ENCODE measurements around the gene PGLYRP4.
"Not testable (repeated sequence)": the region's sequence is repeated elsewhere in the genome, so short reads cannot be mapped to it uniquely, and the experiment has no call there.

PGLYRP4 gene

DNA sequence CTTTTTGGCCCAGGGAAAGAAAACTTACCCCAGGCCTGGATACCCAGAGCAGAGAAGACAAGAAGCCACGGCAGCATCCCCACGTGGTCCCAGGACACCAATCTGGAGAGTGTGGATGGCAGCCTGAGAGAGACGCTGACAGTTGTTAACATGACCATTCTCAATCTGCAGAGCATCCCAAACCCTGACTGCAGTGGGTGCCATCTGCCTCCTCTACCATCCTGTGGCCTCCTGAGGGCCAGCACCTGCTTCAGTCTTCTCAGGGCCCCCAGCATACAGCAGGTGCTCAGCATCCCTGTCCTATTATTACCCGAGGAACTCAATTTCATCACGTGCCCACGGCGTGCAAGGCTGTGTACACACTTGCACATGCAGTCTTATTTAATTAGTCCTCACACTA lies 785 bp downstream of the PGLYRP4 start:
- peaks cover 27% of the 10 kb centered on the region for H3K4me1 Mint-ChIP-seq
- H3K27ac Mint-ChIP-seq (ENCODE audit: low read depth) = no peak overlapping the region
- ATAC-seq (replicated peaks; ENCODE audit: extremely low read depth, poor library complexity, severe bottlenecking) (no peak), DNase-seq (ENCODE audit: low spot score in 2 of 2) (peak in 1 of 2 donors; percentile 4)
- no peak overlapping the region for H3K4me3 Mint-ChIP-seq
- no peaks in the 10 kb centered on the region for H3K36me3 Mint-ChIP-seq (ENCODE audit: insufficient read depth)
- H3K9me3 Mint-ChIP-seq = no peaks in the 10 kb centered on the region
- peaks cover 80% of the 10 kb centered on the region for H3K27me3 Mint-ChIP-seq

GRCh38 chr1:153347049-153347448 lies 1.6 kb downstream of the PGLYRP4 start:
- not testable (repeated sequence) for H3K36me3 Mint-ChIP-seq (ENCODE audit: insufficient read depth); ATAC-seq (replicated peaks; ENCODE audit: extremely low read depth, poor library complexity, severe bottlenecking); H3K27ac Mint-ChIP-seq (ENCODE audit: low read depth); H3K4me3 Mint-ChIP-seq; H3K9me3 Mint-ChIP-seq; DNase-seq (ENCODE audit: low spot score in 2 of 2)
- H3K27me3 Mint-ChIP-seq = peaks cover 84% of the 10 kb centered on the region
- H3K4me1 Mint-ChIP-seq = peaks cover 22% of the 10 kb centered on the region

- ATAC-seq (replicated peaks; ENCODE audit: extremely low read depth, poor library complexity, severe bottlenecking) (no peak), DNase-seq (ENCODE audit: low spot score in 2 of 2) (peak in 1 of 2 donors; percentile 12)
- H3K27me3 Mint-ChIP-seq = peaks cover 92% of the 10 kb centered on the region
- no peaks in the 10 kb centered on the region for H3K9me3 Mint-ChIP-seq
- peak overlapping the region; percentile 29 for H3K4me3 Mint-ChIP-seq
- no peak overlapping the region for H3K27ac Mint-ChIP-seq (ENCODE audit: low read depth)
- no peaks in the 10 kb centered on the region for H3K36me3 Mint-ChIP-seq (ENCODE audit: insufficient read depth)
- peaks cover 22% of the 10 kb centered on the region for H3K4me1 Mint-ChIP-seq
Measured at GRCh38 chr1:153346077-153346723, 2.4 kb downstream of the PGLYRP4 start.

GRCh38 chr1:153345187-153346076 lies 3.2 kb downstream of the PGLYRP4 start:
- H3K4me3 Mint-ChIP-seq = peak overlapping the region; percentile 29
- DNase-seq (ENCODE audit: low spot score in 2 of 2) (peak in 1 of 2 donors; percentile 8), ATAC-seq (replicated peaks; ENCODE audit: extremely low read depth, poor library complexity, severe bottlenecking) (no peak)
- no peaks in the 10 kb centered on the region for H3K36me3 Mint-ChIP-seq (ENCODE audit: insufficient read depth)
- H3K27me3 Mint-ChIP-seq = peaks cover 99% of the 10 kb centered on the region
- H3K4me1 Mint-ChIP-seq = peaks cover 22% of the 10 kb centered on the region
- no peak overlapping the region for H3K27ac Mint-ChIP-seq (ENCODE audit: low read depth)
- no peaks in the 10 kb centered on the region for H3K9me3 Mint-ChIP-seq

DNA sequence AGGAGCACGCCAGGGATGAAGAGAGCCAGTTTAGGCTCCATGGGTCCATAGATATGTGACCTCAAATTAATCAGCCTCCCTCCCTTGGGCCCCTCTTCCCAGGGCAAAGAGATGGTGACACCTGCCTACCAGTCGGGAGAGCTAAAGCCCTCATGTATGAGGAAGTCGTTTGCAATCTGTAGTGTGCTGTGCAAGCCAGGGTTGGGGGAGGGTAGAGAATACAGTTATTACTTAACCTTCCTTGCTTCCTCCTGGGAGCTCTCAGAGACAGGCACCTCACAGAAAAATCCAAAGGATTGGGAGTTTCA lies 4.0 kb downstream of the PGLYRP4 start:
- H3K9me3 Mint-ChIP-seq = no peaks in the 10 kb centered on the region
- H3K36me3 Mint-ChIP-seq (ENCODE audit: insufficient read depth) = no peaks in the 10 kb centered on the region

GRCh38 chr1:153343811-153344717 lies 4.6 kb downstream of the PGLYRP4 start:
- H3K27ac Mint-ChIP-seq (ENCODE audit: low read depth) = no peak overlapping the region
- H3K36me3 Mint-ChIP-seq (ENCODE audit: insufficient read depth) = no peaks in the 10 kb centered on the region
- no peak overlapping the region for H3K4me3 Mint-ChIP-seq
- DNase-seq (ENCODE audit: low spot score in 2 of 2) (no peak), ATAC-seq (replicated peaks; ENCODE audit: extremely low read depth, poor library complexity, severe bottlenecking) (no peak)
- H3K4me1 Mint-ChIP-seq = peaks cover 26% of the 10 kb centered on the region
- no peaks in the 10 kb centered on the region for H3K9me3 Mint-ChIP-seq
- H3K27me3 Mint-ChIP-seq = peaks cover 86% of the 10 kb centered on the region

More for the DNA sequence above, 4.0 kb downstream of the PGLYRP4 start:
- Mint-ChIP-seq H3K4me1 (peaks cover 25% of the 10 kb centered on the region), H3K27me3 (peaks cover 91% of the 10 kb centered on the region), H3K27ac (ENCODE audit: low read depth) (no peak overlapping the region), H3K4me3 (no peak overlapping the region)
- ATAC-seq (replicated peaks; ENCODE audit: extremely low read depth, poor library complexity, severe bottlenecking) = no peak
- peak in 1 of 2 donors; percentile 4 for DNase-seq (ENCODE audit: low spot score in 2 of 2)

- Mint-ChIP-seq H3K9me3 (no peaks in the 10 kb centered on the region), H3K36me3 (ENCODE audit: insufficient read depth) (no peaks in the 10 kb centered on the region), H3K4me3 (no peak overlapping the region), H3K27ac (ENCODE audit: low read depth) (no peak overlapping the region), H3K27me3 (peaks cover 86% of the 10 kb centered on the region), H3K4me1 (peaks cover 26% of the 10 kb centered on the region)
- DNase-seq (ENCODE audit: low spot score in 2 of 2) (no peak), ATAC-seq (replicated peaks; ENCODE audit: extremely low read depth, poor library complexity, severe bottlenecking) (no peak)
Measured at GRCh38 chr1:153343040-153343681, 5.5 kb downstream of the PGLYRP4 start.

- peaks cover 26% of the 10 kb centered on the region for H3K4me1 Mint-ChIP-seq
- H3K27ac Mint-ChIP-seq (ENCODE audit: low read depth) = no peak overlapping the region
- peaks cover 86% of the 10 kb centered on the region for H3K27me3 Mint-ChIP-seq
- ATAC-seq (replicated peaks; ENCODE audit: extremely low read depth, poor library complexity, severe bottlenecking) (no peak), DNase-seq (ENCODE audit: low spot score in 2 of 2) (no peak)
- H3K9me3 Mint-ChIP-seq = no peaks in the 10 kb centered on the region
- H3K36me3 Mint-ChIP-seq (ENCODE audit: insufficient read depth) = no peaks in the 10 kb centered on the region
- H3K4me3 Mint-ChIP-seq = no peak overlapping the region
Measured at GRCh38 chr1:153342178-153342577, 6.5 kb downstream of the PGLYRP4 start.

DNA sequence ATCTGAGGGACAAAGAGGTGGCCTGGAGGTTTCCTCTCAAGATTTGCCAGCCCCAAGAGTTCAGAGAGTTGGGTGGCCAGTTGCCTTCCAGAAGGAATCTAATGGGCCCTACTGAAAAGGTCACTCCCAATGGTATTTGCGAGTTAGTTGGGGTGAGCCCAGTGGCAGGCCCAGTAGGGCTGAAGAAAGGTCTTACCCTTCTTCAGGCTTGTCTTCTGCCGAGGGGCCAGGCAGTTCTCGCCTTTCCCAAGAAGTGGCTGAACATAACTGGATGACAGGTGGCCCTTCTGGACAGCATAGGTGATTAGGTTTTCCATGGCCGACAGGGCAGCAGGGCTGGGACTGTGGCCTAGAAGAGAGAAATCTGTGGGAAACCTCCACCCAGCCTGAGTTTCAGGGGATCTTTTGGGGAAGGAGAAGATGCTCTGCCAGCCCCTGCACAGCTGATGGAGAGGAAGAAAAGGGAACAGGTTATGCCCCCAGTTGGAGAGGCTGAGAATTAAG lies 7.2 kb downstream of the PGLYRP4 start:
- Mint-ChIP-seq H3K27me3 (peaks cover 80% of the 10 kb centered on the region), H3K9me3 (no peaks in the 10 kb centered on the region), H3K4me3 (no peak overlapping the region), H3K36me3 (ENCODE audit: insufficient read depth) (no peaks in the 10 kb centered on the region), H3K27ac (ENCODE audit: low read depth) (no peak overlapping the region), H3K4me1 (peaks cover 23% of the 10 kb centered on the region)
- DNase-seq (ENCODE audit: low spot score in 2 of 2) (peak in 1 of 2 donors; percentile 5), ATAC-seq (replicated peaks; ENCODE audit: extremely low read depth, poor library complexity, severe bottlenecking) (no peak)

DNA sequence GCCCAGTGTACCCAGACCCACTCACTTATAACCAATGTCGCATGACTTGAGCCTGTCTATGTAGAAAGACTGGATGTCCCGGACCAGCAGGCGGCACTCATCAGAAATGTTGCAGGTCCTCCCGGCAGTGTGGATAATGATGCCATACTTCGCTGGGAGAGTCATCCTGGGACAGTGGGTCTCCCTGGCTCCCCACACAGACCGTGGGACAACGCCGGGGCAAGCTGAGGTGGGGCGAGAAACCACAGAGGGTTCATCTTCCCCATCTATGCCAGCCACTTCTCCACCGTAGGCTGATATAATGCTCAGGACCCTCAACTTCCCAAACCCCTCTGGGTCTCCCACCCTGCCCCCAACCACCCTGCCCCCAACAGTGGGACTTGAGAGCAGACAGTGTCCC lies 8.3 kb downstream of the PGLYRP4 start:
- no peak overlapping the region for H3K27ac Mint-ChIP-seq (ENCODE audit: low read depth)

GRCh38 chr1:153339802-153340201 lies 8.8 kb downstream of the PGLYRP4 start:
- Mint-ChIP-seq H3K4me3 (no peak overlapping the region), H3K4me1 (peaks cover 10% of the 10 kb centered on the region), H3K27me3 (peaks cover 63% of the 10 kb centered on the region), H3K36me3 (ENCODE audit: insufficient read depth) (no peaks in the 10 kb centered on the region), H3K27ac (ENCODE audit: low read depth) (no peak overlapping the region), H3K9me3 (no peaks in the 10 kb centered on the region)
- ATAC-seq (replicated peaks; ENCODE audit: extremely low read depth, poor library complexity, severe bottlenecking) (no peak), DNase-seq (ENCODE audit: low spot score in 2 of 2) (peak in 1 of 2 donors; percentile 7)

More for the DNA sequence above, 8.3 kb downstream of the PGLYRP4 start:
- no peaks in the 10 kb centered on the region for H3K9me3 Mint-ChIP-seq
- ATAC-seq (replicated peaks; ENCODE audit: extremely low read depth, poor library complexity, severe bottlenecking) = no peak
- H3K36me3 Mint-ChIP-seq (ENCODE audit: insufficient read depth) = no peaks in the 10 kb centered on the region
- DNase-seq (ENCODE audit: low spot score in 2 of 2) = peak in 1 of 2 donors; percentile 8
- H3K27me3 Mint-ChIP-seq = peaks cover 68% of the 10 kb centered on the region
- H3K4me3 Mint-ChIP-seq = no peak overlapping the region
- H3K4me1 Mint-ChIP-seq = peaks cover 12% of the 10 kb centered on the region
